ENCODE measurements around the gene WDFY4.

DNA sequence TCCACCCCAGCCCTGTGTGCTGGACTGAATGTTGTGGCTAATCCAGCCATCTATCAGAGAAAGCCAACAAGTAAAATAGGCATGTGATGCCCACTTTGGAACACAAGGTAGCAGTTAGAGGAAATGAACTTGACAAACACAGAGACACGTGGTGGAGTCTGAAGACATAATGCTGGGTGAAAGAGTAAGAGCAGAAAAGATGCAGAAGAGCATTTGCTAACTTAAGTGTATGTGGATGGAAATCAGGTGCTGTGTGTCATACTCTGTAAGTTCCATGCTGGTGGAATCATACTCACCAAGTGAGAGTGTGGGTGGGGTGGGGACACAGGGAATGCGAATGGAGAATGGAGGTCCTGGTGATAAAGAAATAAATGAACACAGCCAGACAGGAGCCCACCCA, 22.8 kb downstream of the WDFY4 start:
- TF ChIP-seq, protein P1, sequence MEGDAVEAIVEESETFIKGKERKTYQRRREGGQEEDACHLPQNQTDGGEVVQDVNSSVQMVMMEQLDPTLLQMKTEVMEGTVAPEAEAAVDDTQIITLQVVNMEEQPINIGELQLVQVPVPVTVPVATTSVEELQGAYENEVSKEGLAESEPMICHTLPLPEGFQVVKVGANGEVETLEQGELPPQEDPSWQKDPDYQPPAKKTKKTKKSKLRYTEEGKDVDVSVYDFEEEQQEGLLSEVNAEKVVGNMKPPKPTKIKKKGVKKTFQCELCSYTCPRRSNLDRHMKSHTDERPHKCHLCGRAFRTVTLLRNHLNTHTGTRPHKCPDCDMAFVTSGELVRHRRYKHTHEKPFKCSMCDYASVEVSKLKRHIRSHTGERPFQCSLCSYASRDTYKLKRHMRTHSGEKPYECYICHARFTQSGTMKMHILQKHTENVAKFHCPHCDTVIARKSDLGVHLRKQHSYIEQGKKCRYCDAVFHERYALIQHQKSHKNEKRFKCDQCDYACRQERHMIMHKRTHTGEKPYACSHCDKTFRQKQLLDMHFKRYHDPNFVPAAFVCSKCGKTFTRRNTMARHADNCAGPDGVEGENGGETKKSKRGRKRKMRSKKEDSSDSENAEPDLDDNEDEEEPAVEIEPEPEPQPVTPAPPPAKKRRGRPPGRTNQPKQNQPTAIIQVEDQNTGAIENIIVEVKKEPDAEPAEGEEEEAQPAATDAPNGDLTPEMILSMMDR (IDR thresholded peaks at IDR 0.05), result no peak
- no peak for TF ChIP-seq POLR2A (IDR thresholded peaks at IDR 0.05)
